Measurements from ENCODE around the gene ATXN7.

ATXN7 gene

DNA sequence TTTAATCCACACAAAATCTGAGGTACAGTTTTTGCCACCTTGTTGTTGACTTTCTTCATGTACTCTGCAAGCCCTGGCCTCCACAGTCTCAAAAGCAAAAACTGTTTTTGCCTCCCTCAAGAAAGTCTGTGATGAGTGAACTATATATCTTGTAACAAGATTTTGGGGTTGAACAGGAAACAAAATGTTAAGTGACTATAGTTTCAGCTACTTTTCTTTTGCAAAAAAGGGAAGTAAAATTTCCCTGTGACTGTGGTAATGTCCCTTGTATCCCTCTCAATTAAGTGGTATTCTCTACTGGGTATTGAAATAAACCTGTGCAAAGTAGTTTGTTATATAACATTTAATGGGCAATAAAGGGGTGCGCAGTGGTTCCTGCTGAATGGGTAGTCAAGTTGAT, 69.8 kb downstream of the ATXN7 start:
- DNase-seq (ENCODE audit: low spot score), result no peak

DNA sequence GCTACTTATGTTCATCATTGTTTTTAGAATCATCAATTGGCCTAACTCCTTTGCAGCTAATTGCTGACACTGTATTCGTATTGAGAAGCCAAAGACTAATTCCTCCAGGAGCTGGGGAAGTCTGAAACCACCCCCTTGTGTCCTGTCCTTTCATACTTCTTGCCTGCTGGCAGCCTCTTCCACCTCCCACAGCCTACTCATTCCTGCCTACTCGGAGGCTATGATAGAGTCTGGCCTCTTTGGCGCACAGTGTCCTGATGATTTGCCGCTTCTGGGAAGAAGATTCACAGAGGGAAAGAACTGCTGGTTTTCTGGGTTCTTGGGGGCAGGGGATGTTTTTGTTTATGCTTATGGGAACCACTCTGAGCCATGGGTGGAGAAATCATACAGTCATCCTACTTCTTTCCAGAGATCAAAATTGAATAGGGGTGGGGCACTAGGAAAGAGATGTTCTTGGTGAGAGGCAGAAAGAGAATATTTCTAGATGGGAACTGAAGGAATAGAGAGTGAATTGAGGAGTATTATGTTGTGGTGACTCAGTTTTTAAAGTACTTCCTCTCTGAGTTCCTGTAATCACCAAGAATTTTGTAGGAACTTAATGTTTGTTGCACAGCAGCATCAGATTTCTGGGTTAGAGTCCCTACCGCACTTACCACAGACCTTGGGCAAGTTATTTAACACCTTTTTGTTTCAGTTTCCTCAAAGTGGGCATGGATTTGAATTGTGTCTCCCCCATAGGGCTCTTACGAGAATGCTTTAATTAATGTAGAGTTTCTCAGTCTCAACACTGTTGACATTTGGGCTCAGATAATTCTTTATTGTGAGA, 70.6 kb downstream of the ATXN7 start:
- DNase-seq (ENCODE audit: low spot score), result no peak

DNA sequence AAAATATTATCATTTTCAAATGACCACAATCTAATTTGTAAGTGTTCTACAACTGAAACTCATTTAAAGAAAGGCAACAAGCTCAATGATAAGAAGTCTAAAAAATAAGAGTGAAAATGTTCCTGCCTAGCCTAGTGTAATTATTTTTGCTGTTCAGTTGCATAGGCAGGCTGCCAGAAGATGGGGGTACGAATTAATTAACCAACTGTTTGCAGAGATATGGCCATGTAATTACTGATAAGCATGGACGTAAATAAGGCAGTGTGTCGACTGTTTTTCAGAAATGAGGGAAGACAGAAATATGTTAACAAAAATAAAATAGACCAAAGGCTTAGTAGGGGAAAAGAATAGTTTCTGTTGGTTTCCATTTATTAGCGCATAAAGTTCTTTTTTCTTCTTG, 73.3 kb downstream of the ATXN7 start:
- no peak for DNase-seq (ENCODE audit: low spot score)

DNA sequence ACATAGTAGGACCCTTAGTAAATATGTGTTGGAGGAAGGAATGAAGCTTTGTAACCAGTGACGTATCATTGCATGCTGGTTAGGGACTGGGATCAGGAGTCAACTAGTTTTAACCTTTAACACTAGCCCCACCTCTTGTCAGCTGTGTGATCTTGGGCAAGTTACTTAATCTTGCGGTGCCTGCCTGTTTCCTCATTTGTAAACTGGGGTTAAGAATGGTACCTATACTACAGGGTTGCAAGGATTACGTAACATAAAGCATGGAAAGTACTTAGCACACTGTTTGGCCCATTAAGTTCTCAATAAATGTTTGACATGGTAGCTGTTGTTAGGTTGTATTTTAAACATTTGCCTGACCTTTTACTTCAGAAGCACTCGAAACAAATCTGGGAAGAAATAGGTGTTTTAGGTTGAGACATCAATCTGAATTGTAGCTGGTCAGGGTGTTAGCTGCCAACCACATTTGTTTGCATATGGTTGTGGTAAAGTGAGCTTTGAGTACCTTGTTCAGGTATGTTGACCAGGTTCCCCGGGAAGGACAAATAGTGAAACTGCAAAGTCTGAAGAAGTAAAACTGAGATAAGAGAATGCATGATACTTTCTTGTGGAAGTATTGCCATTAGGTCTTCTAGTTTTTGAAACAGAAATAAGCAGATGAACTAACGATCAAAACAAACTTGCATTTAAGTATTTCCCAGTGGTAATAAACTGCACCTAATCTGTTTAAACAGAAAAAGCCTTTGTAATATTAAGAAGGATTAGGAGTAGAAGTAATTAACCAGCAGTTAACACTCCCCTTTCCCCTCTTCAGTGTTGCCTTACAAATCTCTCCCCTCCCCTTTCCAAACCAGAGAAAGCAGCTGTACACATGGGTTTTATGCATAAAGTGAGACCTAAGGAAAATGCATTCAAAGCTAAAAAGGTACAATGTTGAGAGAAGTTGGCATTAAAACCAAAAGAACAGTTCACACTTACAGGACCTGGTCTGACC, 74.3 kb downstream of the ATXN7 start:
- DNase-seq (ENCODE audit: low spot score), result no peak

DNA sequence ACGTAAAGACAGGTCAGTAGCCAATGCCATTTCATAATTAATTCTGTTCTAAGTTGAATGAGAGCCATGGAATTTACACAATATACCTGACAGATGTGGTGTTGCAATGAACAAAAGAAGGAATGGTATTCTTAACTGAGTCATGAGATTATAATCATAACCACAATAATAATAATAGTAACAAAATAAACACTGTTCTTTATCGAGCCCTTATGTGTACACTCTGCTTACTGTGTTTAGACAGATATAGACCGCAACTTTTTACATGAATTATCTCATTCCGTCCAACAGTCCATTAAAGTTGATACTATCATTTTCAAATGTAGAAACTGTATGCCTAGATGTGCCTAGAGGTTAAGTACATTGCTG, 76.7 kb downstream of the ATXN7 start:
- peak; percentile 45 for DNase-seq (ENCODE audit: low spot score)

DNA sequence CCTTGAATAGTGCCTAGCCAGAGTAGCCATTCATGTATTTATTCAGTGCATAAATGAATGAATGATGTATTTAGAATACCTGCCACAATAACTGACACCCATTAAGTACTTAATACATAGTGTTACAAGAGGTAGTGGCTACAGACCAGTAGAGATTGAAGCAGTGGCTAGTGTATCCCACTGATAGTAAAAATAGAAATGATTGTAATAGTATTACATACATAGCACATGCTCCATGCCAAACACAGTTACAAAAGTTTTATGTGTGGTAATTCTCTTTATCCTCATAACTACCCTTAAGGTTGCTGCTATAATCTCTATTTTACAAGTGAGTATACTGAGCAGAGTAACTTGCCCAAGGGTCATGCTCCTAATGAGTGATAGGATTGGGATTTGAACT, 78.9 kb downstream of the ATXN7 start:
- DNase-seq (ENCODE audit: low spot score), result no peak

DNA sequence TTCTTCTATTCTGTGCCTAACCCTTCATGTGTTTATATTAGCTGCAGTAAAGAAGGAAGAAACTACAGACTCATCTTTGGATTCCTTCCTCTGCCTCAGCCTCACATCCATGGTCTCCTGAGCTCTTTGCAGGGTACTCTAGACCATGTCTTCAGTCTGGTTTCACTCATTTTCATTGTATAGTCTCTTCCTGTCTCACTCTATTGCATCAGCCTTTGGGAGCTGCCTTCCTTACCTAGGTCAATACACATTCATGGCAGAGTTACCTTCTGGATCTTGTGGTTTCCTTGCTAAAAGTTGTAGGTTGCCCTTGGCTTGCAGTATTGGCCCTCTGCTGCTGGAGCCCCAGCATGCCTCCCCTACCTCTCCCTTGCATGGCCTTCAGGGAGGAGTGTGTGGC, 80.0 kb downstream of the ATXN7 start:
- no peak for DNase-seq (ENCODE audit: low spot score)

DNA sequence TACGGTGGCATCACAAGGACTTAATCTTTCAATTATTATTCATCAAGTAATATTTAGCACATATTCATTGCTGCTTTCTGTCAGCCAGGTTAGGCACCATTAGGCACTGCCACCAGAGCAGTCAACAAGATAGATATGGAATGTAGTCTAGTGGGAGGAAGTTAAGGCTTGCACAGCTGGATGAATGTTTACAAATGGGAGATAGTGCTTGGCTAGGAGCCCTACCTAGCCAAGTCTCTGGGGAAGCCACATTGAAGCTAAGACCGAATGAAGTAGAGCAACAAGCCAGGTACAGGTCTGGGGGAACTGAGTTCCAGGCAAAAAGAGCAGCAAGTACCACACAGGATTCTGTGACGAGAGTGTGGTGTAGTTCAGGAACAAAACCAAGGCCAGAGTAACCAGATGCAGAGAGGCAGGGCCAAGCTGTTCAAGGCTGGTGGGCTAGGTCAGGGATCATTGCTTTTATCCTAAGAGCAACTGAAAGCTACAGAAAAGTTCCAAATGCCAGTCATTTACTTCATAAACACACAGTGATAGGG, 82.0 kb downstream of the ATXN7 start:
- DNase-seq (ENCODE audit: low spot score), result no peak

DNA sequence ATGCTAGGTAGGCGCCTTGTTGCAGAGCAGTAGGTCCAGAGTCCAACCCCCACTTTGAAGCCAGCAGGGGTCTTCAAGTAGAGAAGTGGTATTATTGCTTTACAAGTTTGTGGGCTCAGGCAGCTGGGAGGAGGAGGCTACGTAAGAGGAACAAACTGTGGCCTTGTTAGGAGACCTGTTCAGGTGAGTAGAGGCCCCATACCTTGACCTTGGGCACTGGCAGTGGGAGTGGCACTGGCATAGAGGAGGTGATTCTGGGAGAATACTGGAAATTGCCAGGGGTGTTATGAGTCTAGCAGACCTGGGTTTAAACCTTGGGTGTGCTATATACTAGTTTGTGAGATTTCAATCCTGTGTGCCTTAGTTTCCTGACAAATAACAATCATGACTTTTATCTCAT, 83.1 kb downstream of the ATXN7 start:
- no peak for DNase-seq (ENCODE audit: low spot score)

DNA sequence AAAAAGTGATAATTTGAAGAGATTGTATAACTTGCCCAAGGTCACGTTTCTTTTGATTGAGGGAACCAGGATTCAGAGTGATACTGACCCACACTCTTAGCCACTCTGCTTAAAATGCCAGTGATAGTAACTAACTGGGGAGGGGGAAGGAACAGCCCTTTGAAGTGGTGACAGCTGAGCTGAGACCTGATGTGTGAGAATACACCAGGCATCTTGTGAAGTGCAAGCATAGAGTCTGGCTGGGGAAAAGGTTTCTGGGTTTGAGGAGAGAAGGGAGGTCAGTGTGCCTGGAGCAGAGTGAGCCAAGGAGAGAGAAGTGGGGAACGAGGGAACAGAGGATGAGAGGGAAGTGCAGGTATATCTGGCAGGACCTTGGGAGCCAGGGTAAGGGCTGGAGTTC, 83.9 kb downstream of the ATXN7 start:
- DNase-seq (ENCODE audit: low spot score), result no peak

DNA sequence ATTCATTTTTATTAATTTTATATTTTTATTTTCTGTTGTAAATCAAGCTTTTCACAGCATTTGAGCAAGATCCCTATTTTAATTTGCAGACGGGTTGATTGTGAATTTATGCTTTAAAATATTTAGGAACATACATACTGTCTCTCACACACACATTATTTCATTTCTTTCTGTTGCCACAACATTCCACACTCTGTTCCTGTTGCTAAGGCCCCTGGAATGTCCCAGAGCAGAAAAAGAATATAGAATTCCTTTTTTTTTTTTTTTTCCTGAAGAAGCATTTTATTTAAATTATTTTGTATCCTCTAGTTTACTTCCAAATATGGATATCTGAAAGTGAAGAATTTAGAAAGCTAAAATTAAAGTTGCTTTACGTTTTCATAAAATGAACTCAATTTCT, 85.3 kb downstream of the ATXN7 start:
- DNase-seq (ENCODE audit: low spot score), result peak; percentile 59

DNA sequence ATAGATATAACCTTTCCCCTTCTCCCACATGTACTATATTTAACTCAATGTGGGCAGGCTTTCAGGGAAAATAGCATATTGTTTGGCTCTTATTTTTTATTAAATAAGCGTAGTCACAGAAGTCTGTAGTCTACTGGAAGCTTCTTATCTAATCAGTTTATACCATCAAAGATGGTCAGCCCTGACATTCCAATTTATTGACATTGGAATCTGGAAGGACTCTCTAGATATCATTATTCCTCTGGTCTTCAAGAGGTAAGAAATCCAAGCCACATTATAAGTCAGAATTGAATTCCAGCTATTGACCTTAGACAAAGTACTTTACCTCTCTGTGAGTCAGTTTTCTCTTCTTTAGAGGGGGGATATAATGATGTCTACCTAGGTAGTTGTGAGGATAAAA, 87.0 kb downstream of the ATXN7 start:
- DNase-seq (ENCODE audit: low spot score), result no peak

DNA sequence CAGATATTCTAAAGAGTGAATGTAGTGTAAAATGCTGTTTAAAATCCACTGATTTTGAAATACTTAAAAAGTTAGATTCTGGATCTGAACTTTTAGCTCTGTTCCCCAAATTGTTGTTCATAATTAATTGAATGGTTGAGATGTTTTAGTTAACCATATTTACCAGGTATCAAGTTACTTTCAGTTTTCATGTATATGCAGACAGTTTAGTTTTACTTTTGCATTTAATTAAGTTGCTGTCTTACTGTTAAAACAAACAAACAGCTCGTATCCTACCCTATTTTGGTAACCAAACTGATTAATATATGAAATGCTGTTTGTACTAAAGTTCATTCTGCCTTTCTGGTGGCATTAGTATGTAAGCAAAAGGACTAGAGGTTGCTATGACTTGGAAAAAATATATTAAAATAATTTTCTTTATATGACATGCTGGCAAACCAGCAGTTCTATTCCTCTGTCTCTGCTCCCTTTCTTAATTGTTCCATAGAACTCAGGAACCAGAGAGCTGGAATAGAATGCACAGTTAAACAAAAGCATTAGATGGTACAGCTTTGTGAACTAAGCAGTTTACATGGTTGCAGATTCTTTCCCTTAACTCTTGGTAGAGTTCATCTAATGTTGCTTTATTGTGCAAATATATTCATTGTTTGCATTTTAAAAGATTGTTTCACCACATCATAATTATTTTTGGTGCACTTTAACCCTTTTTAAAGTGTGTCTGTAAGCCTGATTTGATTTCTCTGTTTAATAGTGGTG, 88.0 kb downstream of the ATXN7 start:
- no peak for DNase-seq (ENCODE audit: low spot score)

DNA sequence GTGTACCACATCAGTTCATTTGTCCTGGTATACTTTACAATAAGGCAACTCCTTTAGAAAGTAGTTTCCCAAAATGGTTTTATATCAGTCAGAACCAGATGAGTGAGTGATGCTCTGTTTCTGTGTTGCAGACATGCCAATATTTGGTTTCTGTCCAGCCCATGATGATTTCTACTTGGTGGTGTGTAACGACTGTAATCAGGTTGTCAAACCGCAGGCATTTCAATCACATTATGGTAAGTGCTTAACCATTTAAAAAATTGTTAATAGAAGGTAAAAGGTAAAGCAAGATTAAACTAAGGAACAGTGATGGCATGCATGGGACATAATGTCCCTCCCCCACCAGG, 88.6 kb downstream of the ATXN7 start:
- DNase-seq (ENCODE audit: low spot score), result no peak

DNA sequence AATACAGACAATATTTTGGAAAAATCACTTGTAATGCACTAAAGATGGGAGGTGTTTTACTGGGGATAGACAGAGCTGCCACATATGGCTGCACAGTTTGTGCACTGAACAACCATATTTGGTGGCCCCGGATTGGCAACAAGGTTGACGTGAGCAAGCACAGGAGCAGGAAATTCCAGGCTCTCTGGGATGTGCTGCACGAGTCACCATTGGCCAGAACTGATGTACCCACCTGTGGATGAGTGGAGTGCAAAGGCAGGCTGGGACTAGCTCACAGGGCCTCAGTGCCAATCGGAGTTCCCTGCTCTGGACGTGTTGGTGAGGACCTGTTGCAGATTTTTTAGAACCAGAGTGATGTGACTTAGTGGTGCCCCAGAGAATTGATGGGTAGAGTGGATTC, 90.5 kb downstream of the ATXN7 start:
- DNase-seq (ENCODE audit: low spot score), result no peak

DNA sequence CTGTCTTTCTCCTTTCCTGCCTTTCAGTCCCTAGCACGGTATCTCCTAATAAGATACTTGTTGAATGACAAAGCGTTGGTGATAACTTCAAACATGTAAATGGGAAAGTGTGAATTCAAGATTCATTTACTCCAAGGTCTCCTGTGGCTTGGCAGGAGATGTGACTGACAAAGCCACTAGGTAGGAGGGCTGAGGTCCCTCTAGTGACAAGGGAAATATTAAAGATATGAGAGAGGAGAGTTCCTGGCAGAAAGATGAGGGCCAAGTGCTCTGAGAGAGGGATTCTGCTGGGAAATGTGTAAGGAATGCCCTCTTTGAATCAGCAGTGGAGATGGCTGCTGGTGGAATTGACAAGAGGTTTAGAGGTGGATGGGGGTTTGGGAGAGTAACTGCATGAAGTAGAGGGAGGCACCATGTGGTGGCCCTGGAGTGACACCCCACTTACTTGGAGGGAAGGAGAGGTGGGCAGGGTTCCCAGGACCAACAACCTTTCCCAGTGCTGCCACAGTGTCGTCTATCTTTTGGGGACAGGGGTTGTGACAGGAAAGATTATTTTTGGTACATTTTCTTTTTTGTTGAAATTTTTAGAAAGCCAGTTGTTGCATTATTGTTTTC, 91.5 kb downstream of the ATXN7 start:
- DNase-seq (ENCODE audit: low spot score), result no peak

DNA sequence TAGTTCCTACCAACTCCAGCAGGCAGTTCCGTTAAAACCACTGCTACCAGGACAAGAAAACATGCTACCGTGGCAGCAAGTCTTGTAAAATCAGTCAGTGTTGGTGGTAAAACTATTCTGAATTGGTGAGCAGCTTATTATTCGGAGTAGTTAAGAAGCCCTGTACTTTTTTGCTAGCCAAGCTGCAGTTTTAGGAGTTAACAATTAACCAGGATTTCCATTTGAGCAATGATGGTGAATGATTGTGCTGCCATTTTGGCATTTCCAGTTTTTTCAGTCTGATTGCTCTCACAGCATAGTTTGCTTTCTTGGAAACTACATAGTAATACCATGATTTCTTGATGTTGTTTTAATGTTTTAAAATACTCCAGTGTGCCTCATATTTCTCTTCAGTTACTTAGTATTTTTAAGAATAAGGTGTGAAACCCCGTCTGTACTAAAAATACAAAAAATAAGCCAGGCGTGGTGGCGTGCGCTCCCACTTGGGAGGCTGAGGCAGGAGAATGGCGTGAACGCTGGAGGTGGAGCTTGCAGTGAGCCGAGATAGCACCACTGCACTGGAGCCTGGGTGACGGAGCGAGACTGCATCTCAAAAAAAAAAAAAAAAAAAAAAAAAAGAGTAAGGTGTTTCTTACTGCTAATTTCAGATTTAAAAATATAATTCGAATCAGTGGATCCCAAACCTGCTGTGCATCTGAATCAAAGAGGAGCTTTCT, 92.3 kb downstream of the ATXN7 start:
- DNase-seq (ENCODE audit: low spot score), result no peak

DNA sequence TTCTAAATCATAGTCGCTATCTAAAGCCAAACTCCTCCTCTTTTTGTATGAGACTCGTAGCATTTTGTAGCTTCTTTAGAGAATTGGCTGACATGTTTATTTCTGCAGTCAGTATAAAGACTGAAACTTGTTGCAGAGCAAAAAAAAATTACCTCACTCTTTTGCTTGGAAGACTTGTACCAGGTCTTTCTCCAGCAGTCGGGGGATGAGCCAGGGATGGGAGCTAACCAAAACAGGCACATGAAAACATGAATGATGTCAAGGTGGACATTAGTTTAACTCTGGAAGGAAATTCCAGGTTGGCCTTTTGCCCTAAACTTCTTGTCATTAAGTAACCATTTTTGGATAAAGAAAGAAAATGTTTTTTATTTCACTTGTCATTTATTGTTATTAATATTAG, 95.5 kb downstream of the ATXN7 start:
- no peak for DNase-seq (ENCODE audit: low spot score)

DNA sequence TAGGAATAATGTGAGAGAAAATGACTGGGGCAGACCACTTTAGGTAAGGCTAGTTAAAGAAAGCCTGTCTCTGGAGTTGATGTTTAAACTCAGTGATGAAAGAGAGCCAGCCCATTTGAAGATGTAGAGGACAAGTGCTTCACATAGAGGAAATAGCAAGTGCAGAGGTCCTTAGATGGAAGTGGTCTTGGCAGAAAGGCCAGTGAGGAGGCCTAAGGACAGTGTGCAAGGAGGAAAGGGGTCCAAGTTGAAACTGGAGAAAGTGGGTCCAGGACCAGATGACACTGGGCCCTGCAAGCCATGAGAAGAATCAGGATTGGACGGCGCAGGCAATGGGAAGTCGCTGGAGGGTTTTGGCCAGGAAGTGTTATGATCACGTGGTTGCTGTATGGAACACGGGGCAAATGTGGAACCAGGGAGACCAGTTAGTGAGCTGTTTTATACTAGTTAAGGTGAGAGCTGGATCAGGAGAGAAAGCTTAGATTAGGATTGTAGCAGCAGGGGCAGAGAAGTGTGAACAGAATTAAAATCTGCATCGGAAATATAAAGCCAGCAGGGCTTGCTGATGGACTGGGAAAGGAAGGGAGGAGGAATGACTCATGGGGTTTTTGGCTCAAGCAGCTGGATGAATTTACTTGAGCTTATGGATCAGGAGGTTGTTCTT, 96.5 kb downstream of the ATXN7 start:
- DNase-seq (ENCODE audit: low spot score), result peak; percentile 66

DNA sequence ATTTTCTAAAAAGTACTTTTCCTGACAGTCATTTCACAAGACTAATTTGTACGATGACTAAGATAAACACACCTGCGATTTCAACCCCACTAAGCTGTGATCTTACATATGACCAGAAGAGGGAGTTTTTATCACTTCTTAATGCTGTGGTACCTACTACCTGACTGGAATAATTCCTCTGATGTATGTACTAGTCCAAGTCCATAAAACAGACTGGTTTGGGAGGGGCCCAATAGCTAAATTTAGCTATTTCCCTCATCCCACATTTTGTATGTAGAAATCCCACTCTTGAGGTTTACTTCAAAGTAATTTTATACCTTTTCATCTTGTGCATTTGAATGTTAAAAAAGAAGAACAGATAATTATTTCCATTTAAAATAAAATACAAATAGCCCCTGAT, 98.2 kb downstream of the ATXN7 start:
- DNase-seq (ENCODE audit: low spot score), result peak; percentile 24

DNA sequence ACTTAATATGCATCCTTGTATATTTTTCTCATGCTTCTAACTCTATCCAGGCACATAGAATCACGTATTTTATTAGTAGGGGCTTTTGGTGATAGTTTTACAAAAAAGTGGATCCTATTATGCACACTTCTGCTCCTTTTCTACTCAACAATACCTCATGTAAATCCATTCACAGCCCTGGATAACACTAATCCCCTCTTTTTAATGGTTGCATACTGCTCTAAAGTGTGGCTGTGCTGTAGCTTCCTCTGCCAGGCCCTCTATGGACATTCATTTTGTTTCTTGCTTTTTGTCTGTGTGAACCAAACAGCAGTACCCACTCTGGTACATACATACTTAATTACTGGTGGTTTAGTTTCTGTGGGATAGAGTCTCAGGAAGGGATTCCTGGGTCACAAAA, 99.8 kb downstream of the ATXN7 start:
- DNase-seq (ENCODE audit: low spot score), result no peak

All from GM03348 (cell line).